GM19035 (cell line): Measurements from ENCODE around the gene PAPPA.

Experiments used
- ATAC-seq: cut with Tn5 transposase; IDR thresholded peaks from one replicate; pipeline ENCODE4 v1.9.1; 2021; ENCODE audit not compliant: unreplicated experiment

The PAPPA gene

DNA sequence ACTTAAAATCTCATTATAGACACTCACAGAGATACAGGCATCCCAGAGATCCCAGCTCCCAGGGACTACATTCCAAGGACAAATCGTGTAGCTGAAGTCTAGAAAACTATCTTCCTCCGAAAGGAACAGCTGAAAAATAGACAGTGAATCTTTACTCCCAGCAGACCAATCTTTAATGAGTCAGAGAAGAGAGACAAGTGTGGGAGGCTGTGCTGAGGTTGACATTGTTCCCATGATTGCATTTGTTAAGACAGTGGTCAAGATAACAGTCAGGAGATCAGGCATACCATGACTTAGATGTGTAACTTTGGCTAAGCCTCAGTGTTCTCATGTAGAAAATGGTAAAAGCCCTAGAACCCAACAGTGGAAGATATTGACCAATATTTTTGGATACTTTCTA lies 120.7 kb downstream of the PAPPA start:
- ATAC-seq = no peak

GRCh38 chr9:116275418-116276195 lies 122.0 kb downstream of the PAPPA start:
- ATAC-seq = no peak

DNA sequence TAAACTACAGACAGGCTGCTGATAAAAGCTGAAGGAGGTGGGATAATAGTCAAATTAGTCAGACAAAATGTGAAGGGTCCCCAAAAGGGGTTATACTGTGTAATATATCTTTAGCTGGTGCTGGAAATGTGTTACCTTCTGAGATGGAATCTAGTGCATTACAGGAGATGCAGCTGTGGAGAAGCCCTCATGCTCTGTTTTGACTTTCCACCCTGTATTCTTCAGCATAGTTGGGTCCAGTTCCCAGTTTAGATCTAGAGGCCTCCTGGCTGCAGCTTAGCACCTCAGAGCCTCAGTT lies 122.6 kb downstream of the PAPPA start:
- ATAC-seq = no peak

- no peak for ATAC-seq
These were observed 123.1 kb downstream of the PAPPA start for GRCh38 chr9:116276651-116277121.

- no peak for ATAC-seq
These were observed 124.7 kb downstream of the PAPPA start for GRCh38 chr9:116278326-116278725.

- ATAC-seq = no peak
These were observed 125.6 kb downstream of the PAPPA start for GRCh38 chr9:116279230-116279629.

- ATAC-seq = no peak
These were observed 126.9 kb downstream of the PAPPA start for GRCh38 chr9:116280529-116280928.

- ATAC-seq = no peak
These were observed 129.0 kb downstream of the PAPPA start for GRCh38 chr9:116282597-116282996.

DNA sequence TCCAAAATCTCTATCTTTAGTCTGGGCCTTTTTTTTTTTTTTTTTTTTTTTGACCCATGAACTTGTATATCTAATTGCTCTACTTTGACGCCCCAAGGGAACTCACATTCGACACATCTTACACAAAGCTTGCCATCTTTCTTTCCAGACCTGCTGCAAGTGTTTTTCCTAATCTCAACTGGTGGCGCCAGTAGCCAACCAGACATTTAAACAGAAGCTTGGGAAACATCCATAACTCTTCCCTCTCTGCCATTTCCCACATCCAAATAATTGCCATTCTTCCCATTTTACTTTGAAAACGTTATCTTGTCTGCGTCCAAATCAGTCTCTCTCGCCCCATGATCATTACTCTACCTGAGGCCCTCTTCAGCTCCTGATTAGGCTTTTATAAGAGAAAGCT lies 130.9 kb downstream of the PAPPA start:
- ATAC-seq = no peak

- ATAC-seq = no peak
These were observed 131.7 kb downstream of the PAPPA start for GRCh38 chr9:116285320-116285719.

- ATAC-seq = no peak
These were observed 132.7 kb downstream of the PAPPA start for GRCh38 chr9:116286297-116286696.

DNA sequence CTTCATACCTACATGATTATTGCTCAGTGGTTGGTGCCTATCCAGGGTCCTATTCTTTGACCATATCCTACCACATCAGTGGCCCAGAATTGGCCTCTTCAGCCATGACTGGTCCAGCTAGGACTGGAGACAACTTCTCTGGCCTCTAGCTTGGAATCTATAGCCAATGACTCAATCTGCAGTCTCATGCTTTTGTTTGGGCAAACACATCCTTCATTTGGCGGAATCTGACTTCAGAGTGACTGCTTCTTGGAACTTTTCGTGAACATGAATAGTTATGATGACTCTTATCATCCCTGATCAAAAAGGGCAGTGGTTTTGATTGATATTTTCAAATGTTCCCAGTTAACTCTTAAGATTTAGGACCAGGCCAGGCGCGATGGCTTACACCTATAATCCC lies 134.1 kb downstream of the PAPPA start:
- no peak for ATAC-seq

DNA sequence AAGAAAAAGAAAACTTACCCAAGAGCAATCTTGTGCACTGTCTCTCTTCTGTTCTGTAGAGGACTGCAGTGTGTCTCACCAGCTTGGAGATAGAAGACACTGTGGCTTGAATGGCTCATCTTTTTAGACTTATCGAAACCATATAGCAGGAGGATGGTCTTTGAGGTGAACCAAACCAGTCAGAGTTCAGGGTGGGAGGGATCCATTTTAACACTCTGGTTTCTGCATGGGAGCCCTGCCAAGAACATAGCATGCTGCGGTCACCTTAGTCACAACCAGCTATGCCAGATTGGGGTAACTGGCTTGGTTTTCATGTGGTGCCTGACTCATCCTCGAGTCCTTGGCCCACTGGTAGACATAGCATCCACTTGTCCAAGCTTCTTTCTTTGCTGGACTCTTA lies 135.1 kb downstream of the PAPPA start:
- no peak for ATAC-seq

GRCh38 chr9:116297346-116297745 lies 143.8 kb downstream of the PAPPA start:
- no peak for ATAC-seq

DNA sequence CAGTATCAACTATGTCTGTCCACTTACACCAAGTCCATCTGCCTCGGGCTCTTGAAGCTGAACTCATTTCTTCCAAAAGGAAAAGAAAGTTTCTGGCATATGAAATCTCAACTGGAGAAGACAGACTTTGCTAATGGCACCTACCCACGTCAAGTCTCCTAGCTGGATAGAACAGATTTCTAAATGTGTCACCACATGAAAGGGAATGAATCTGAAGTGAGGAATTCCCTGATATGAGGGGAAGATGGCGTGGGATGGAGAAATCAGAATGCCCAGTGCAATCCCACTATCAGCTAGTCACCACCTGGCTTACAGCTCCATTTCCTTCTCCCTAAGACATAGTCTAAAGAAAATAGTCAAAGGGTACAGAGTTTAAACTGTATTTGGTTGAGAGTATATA lies 144.7 kb downstream of the PAPPA start:
- no peak for ATAC-seq

- ATAC-seq = no peak
These were observed 145.3 kb downstream of the PAPPA start for GRCh38 chr9:116298878-116299391.

DNA sequence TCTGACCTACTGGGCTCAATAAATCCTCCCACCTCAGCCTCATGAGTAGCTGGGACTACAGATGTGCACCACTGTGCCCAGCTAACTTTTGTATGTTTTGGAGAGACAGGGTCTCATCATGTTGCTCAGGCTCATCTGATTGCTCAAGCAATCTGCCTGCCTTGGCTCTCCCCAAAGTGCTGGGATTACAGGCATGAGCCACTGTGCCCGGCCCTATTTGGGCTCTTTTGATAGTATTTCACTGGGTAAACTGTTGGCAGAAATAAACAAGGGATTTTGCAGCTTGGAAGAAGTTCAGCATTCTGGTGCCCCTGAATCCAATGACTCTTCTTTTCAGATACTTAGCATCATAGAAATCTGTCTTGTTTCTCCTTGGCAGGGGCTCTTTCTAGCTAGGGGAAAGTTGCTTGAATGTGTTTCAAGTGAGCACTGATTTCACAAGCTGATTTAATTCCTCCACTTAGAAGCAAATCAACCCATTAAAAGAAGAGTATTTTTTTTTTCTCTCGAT lies 146.8 kb downstream of the PAPPA start:
- ATAC-seq = no peak

GRCh38 chr9:116303270-116303669 lies 149.7 kb downstream of the PAPPA start:
- no peak for ATAC-seq

DNA sequence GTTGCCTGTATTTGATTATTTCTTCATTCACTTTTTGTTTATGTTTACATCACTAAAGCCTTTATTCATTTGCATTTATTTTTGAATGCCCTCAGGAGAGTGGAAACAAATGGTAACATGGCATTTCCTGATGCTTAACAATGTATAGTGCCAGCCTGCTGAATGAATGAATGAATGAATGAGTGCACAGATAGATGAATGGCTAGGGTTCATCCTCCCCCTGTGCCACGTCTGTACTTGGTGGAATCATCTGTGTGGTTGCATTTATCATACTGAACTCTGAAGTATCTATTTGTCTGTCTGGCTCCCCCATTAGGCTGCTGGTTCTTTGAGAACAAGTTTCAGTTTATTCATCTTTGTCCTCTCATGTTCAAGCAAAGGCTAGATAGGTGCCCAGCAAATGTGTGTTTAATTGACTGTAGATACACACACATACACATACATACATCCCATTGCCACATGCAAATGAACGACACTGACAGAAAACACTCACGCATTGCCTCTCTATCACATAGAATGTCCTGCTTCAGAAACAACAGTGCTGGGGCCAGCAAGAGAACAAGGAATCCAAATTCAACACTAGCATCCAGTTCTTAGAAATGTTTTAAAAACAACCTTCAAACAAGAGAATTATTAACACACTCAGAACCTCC lies 150.4 kb downstream of the PAPPA start:
- ATAC-seq = no peak

GRCh38 chr9:116304761-116305160 lies 151.2 kb downstream of the PAPPA start:
- no peak for ATAC-seq

- no peak for ATAC-seq
These were observed 154.5 kb downstream of the PAPPA start for GRCh38 chr9:116308076-116308475.

DNA sequence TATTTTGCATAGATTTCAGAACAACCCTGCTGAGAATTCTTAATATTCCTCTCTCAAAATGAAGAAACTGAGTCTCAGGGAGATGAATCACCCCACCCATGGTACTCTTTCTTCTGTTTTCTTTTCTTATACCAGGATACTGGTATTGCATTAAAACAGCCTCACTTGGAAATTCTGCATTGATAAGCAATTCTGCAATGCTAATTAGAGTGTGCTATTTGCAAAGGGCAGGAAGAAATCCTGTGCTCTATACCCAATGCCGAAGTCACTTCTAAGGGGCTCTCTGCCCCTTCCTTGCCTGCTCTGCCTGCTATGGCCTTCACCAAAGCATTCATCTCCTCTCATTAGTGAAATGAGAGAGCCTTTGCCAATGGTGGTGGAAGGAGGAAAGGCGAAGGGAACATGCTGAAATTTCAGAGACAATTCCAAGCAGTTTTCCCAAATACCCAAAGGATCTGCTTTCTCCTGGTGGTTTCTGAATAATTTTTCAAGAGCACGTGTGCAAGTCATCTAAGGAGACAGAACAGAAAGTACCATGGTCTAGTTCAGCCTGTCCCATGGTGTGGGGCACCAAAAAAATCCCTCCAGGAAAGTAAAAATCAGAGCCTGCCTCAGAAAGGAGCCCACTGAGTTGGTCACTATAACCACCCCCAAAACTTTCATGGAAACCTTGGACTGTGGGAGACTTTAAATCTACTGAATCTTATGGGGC lies 156.5 kb downstream of the PAPPA start:
- no peak for ATAC-seq
